ENCODE results near the gene SMIM20. TPM values are rescaled to one million over a fixed set of nuclear protein-coding genes. Genes with fewer than 3 reads are reported as not detected.

SMIM20 gene
- total RNA-seq, 2 experiments from 2014 or later: 44.0 to 53.8 TPM

GRCh38 chr4:25923745-25924144, 9.7 kb downstream of the SMIM20 start:
- H3K4me2 ChIP-seq (ENCODE audit: low read length): no peak overlapping the region
- ChIA-PET POLR2A (interaction anchor here (1.2 kb wide), 1 partner anchor 8 kb away, joined by 3 read pairs; no protein-coding TSS in a partner anchor), CTCF (ENCODE audit: unreplicated experiment) (no interaction called here)
- TF ChIP-seq CTCF (conservative IDR thresholded peaks at IDR 0.05; ENCODE audit: low read length) (no peak), EZH2phosphoT487 (IDR thresholded peaks at IDR 0.05; ENCODE audit: borderline replicate concordance, low read depth, low read length) (no peak)
- DNase-seq (ENCODE audit: low spot score): no peak
- no peaks in the 10 kb centered on the region for H3K9me2 ChIP-seq (ENCODE audit: insufficient read depth, low read length)
- intact Hi-C loops (cut with micrococcal nuclease; ENCODE audit: unreplicated experiment): no loop called here
- H3K4me1 ChIP-seq (ENCODE audit: insufficient read depth, low read length, poor library complexity, severe bottlenecking): peaks cover 29% of the 10 kb centered on the region
- no TSS peak for BruUV-seq (replicated peaks)
- H2AFZ ChIP-seq (ENCODE audit: low read length): no peak overlapping the region
- H3K9me3 ChIP-seq (ENCODE audit: low read length): no peaks in the 10 kb centered on the region
- H3K4me3 ChIP-seq (ENCODE audit: low read depth, low read length, poor library complexity, severe bottlenecking): no peak overlapping the region
- no peak overlapping the region for H3K27ac ChIP-seq (ENCODE audit: low read depth, low read length, poor library complexity, severe bottlenecking)
- H3K36me3 ChIP-seq (ENCODE audit: insufficient read depth, low read length): peaks cover 55% of the 10 kb centered on the region
- peaks cover 32% of the 10 kb centered on the region; the same call in 1 of the 2 replicates for H3K79me2 ChIP-seq (ENCODE audit: insufficient read depth, low read depth, low read length)
- no peaks in the 10 kb centered on the region for H4K20me1 ChIP-seq (ENCODE audit: insufficient read depth, low read length)

- Histone ChIP-seq H4K20me1 (ENCODE audit: insufficient read depth, low read length) (no peaks in the 10 kb centered on the region), H3K4me1 (ENCODE audit: insufficient read depth, low read length, poor library complexity, severe bottlenecking) (peaks cover 18% of the 10 kb centered on the region), H3K4me2 (ENCODE audit: low read length) (peak overlapping the region; percentile 42), H3K4me3 (ENCODE audit: low read depth, low read length, poor library complexity, severe bottlenecking) (no peak overlapping the region), H3K79me2 (ENCODE audit: insufficient read depth, low read depth, low read length) (peaks cover 27% of the 10 kb centered on the region; the same call in 1 of the 2 replicates), H2AFZ (ENCODE audit: low read length) (no peak overlapping the region; the same call in 1 of the 2 replicates), H3K36me3 (ENCODE audit: insufficient read depth, low read length) (peaks cover 61% of the 10 kb centered on the region), H3K9me3 (ENCODE audit: low read length) (no peaks in the 10 kb centered on the region), H3K9me2 (ENCODE audit: insufficient read depth, low read length) (no peaks in the 10 kb centered on the region), H3K27ac (ENCODE audit: low read depth, low read length, poor library complexity, severe bottlenecking) (no peak overlapping the region)
- no TSS peak for BruUV-seq (replicated peaks)
- intact Hi-C loops (cut with micrococcal nuclease; ENCODE audit: unreplicated experiment): loop anchor here (5.0 kb wide), 1 partner anchor 83 kb away; no protein-coding TSS in a partner anchor
- CTCF ChIA-PET (ENCODE audit: unreplicated experiment): no interaction called here
- peak; percentile 59 for DNase-seq (ENCODE audit: low spot score)
- POLR2A ChIA-PET: interaction anchor here (0.8 to 1.2 kb wide), 4 partner anchors 12 to 66 kb away, joined by 3 to 4 read pairs (median 3); no protein-coding TSS in a partner anchor
- TF ChIP-seq EZH2phosphoT487 (IDR thresholded peaks at IDR 0.05; ENCODE audit: borderline replicate concordance, low read depth, low read length): no peak
- peak; percentile 86 for TF ChIP-seq CTCF (conservative IDR thresholded peaks at IDR 0.05; ENCODE audit: low read length)
These were observed 11.6 kb downstream of the SMIM20 start for GRCh38 chr4:25925486-25926201.

GRCh38 chr4:25926462-25926861, 12.4 kb downstream of the SMIM20 start:
- POLR2A ChIA-PET: interaction anchor here (0.8 to 1.1 kb wide), 3 partner anchors 21 to 67 kb away, joined by 3 to 4 read pairs (median 3); no protein-coding TSS in a partner anchor
- Histone ChIP-seq H3K27ac (ENCODE audit: low read depth, low read length, poor library complexity, severe bottlenecking) (no peak overlapping the region), H3K36me3 (ENCODE audit: insufficient read depth, low read length) (peaks cover 53% of the 10 kb centered on the region), H4K20me1 (ENCODE audit: insufficient read depth, low read length) (no peaks in the 10 kb centered on the region), H2AFZ (ENCODE audit: low read length) (no peak overlapping the region), H3K4me2 (ENCODE audit: low read length) (peak overlapping the region; percentile 42), H3K4me3 (ENCODE audit: low read depth, low read length, poor library complexity, severe bottlenecking) (peak overlapping the region; percentile 9), H3K9me2 (ENCODE audit: insufficient read depth, low read length) (no peaks in the 10 kb centered on the region), H3K4me1 (ENCODE audit: insufficient read depth, low read length, poor library complexity, severe bottlenecking) (peaks cover 18% of the 10 kb centered on the region), H3K79me2 (ENCODE audit: insufficient read depth, low read depth, low read length) (peaks cover 23% of the 10 kb centered on the region; the same call in 1 of the 2 replicates), H3K9me3 (ENCODE audit: low read length) (no peaks in the 10 kb centered on the region)
- BruUV-seq (replicated peaks): no TSS peak
- peak; percentile 75 for DNase-seq (ENCODE audit: low spot score)
- TF ChIP-seq CTCF (conservative IDR thresholded peaks at IDR 0.05; ENCODE audit: low read length) (no peak), EZH2phosphoT487 (IDR thresholded peaks at IDR 0.05; ENCODE audit: borderline replicate concordance, low read depth, low read length) (no peak)
- intact Hi-C loops (cut with micrococcal nuclease; ENCODE audit: unreplicated experiment): loop anchor here (5.0 kb wide), 1 partner anchor 84 kb away; no protein-coding TSS in a partner anchor
- CTCF ChIA-PET (ENCODE audit: unreplicated experiment): no interaction called here
